ENCODE data around the gene AOC3. TPM values are rescaled to one million over a fixed set of nuclear protein-coding genes. Genes with fewer than 3 reads are reported as not detected.
"Not testable (repeated sequence)": the region's sequence is repeated elsewhere in the genome, so short reads cannot be mapped to it uniquely, and the experiment has no call there.

Gene AOC3
- total and polyA plus RNA-seq, 4 donors = 2.0 to 18.2 (median 4.7) TPM

DNA sequence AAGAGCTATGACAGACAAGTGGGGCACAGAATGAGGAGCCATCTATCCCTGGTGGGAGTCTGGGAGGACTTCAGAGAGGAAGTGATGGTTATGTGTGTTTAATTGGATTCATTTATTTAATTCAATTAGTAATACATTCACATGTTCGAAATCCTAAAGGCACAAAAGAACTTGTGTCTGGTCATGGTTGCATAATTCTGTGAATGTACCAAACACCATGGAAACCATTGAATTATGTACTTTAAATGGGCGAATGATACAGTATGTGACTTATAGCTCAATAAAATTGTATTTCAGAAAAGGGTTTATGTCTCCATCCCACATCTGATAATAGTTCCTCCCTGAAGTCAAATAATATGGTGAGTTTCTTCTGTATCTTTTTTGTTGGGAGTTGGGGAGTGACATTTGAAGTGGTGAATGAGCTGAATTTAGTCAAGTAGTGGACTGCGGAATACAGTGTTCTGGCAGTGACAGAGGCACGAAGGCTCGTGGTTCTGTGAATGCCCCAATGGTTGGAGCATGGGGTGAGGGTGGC is 29.8 kb downstream of the AOC3 start:
- Histone ChIP-seq H3K9me3 (ENCODE audit: control insufficient read depth in 4 of 4, low read length in 3 of 4) (no peaks in the 10 kb centered on the region), H3K27me3 (ENCODE audit: control insufficient read depth in 4 of 4, insufficient read depth in 4 of 4, low read length in 3 of 4) (no peaks in the 10 kb centered on the region), H3K4me1 (ENCODE audit: control insufficient read depth in 4 of 4, insufficient read depth in 4 of 4, low read length in 3 of 4) (peaks cover 1 to 43% (median 26%) of the 10 kb centered on the region in 4 donors), H3K4me3 (ENCODE audit: low read depth in 1 of 3, low read length in 3 of 3) (no peak overlapping the region), H3K27ac (ENCODE audit: low read depth in 1 of 2, low read length in 2 of 2) (peak overlapping the region in 1 of 2 donors; percentile 33), H3K36me3 (ENCODE audit: control insufficient read depth in 4 of 4, insufficient read depth in 3 of 4, low read depth in 1 of 4, low read length in 3 of 4) (peaks cover 0 to 3% (median 1%) of the 10 kb centered on the region in 4 donors), H3K9ac (ENCODE audit: low read depth in 1 of 2, low read length in 2 of 2) (no peak overlapping the region)
- no peak for DNase-seq (ENCODE audit: low spot score)
- TF ChIP-seq, protein P1, sequence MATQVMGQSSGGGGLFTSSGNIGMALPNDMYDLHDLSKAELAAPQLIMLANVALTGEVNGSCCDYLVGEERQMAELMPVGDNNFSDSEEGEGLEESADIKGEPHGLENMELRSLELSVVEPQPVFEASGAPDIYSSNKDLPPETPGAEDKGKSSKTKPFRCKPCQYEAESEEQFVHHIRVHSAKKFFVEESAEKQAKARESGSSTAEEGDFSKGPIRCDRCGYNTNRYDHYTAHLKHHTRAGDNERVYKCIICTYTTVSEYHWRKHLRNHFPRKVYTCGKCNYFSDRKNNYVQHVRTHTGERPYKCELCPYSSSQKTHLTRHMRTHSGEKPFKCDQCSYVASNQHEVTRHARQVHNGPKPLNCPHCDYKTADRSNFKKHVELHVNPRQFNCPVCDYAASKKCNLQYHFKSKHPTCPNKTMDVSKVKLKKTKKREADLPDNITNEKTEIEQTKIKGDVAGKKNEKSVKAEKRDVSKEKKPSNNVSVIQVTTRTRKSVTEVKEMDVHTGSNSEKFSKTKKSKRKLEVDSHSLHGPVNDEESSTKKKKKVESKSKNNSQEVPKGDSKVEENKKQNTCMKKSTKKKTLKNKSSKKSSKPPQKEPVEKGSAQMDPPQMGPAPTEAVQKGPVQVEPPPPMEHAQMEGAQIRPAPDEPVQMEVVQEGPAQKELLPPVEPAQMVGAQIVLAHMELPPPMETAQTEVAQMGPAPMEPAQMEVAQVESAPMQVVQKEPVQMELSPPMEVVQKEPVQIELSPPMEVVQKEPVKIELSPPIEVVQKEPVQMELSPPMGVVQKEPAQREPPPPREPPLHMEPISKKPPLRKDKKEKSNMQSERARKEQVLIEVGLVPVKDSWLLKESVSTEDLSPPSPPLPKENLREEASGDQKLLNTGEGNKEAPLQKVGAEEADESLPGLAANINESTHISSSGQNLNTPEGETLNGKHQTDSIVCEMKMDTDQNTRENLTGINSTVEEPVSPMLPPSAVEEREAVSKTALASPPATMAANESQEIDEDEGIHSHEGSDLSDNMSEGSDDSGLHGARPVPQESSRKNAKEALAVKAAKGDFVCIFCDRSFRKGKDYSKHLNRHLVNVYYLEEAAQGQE (IDR thresholded peaks at IDR 0.05) = no peak
- TF ChIP-seq, protein P2, sequence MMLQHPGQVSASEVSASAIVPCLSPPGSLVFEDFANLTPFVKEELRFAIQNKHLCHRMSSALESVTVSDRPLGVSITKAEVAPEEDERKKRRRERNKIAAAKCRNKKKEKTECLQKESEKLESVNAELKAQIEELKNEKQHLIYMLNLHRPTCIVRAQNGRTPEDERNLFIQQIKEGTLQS (IDR thresholded peaks at IDR 0.05) = no peak
- no peak for TF ChIP-seq FOXA1 (IDR thresholded peaks at IDR 0.05)
- no peak for TF ChIP-seq YY1 (IDR thresholded peaks at IDR 0.05)
- TF ChIP-seq JUND (IDR thresholded peaks at IDR 0.05) = no peak
- TF ChIP-seq NR2F2 (IDR thresholded peaks at IDR 0.05) = no peak
- no peak for TF ChIP-seq RXRA (IDR thresholded peaks at IDR 0.05)
- TF ChIP-seq, protein P3, sequence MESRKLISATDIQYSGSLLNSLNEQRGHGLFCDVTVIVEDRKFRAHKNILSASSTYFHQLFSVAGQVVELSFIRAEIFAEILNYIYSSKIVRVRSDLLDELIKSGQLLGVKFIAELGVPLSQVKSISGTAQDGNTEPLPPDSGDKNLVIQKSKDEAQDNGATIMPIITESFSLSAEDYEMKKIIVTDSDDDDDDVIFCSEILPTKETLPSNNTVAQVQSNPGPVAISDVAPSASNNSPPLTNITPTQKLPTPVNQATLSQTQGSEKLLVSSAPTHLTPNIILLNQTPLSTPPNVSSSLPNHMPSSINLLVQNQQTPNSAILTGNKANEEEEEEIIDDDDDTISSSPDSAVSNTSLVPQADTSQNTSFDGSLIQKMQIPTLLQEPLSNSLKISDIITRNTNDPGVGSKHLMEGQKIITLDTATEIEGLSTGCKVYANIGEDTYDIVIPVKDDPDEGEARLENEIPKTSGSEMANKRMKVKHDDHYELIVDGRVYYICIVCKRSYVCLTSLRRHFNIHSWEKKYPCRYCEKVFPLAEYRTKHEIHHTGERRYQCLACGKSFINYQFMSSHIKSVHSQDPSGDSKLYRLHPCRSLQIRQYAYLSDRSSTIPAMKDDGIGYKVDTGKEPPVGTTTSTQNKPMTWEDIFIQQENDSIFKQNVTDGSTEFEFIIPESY (IDR thresholded peaks at IDR 0.05) = no peak
- TF ChIP-seq HNF4G (IDR thresholded peaks at IDR 0.05) = no peak
- TF ChIP-seq, protein P4, sequence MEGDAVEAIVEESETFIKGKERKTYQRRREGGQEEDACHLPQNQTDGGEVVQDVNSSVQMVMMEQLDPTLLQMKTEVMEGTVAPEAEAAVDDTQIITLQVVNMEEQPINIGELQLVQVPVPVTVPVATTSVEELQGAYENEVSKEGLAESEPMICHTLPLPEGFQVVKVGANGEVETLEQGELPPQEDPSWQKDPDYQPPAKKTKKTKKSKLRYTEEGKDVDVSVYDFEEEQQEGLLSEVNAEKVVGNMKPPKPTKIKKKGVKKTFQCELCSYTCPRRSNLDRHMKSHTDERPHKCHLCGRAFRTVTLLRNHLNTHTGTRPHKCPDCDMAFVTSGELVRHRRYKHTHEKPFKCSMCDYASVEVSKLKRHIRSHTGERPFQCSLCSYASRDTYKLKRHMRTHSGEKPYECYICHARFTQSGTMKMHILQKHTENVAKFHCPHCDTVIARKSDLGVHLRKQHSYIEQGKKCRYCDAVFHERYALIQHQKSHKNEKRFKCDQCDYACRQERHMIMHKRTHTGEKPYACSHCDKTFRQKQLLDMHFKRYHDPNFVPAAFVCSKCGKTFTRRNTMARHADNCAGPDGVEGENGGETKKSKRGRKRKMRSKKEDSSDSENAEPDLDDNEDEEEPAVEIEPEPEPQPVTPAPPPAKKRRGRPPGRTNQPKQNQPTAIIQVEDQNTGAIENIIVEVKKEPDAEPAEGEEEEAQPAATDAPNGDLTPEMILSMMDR (IDR thresholded peaks at IDR 0.05; ENCODE audit: low read depth, low read length, missing input control) = no peak
- TF ChIP-seq TAF1 (conservative IDR thresholded peaks at IDR 0.05) = no peak
- no peak for TF ChIP-seq RAD21 (IDR thresholded peaks at IDR 0.05)
- WGBS = 67% methylated on average over 5 of the region's 5 CpGs

DNA sequence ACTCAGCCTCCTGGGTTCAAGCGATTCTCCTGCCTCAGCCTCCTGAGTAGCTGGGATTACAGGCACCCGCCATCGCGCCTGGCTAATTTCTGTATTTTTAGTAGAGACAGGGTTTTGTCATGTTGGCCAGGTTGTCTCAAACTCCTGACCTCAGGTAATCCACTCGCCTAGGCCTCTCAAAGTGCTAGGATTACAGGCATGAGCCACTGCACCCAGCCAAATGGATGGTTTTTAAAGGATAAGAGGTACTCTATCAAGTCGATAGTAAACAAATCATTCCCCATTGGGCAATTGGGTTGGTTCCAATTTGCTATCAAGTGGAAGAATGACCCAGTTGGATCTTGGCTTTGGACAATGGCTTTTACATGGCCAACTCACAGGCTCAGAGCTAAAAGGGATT is 30.7 kb downstream of the AOC3 start:
- not testable (repeated sequence) for H3K27me3 ChIP-seq (ENCODE audit: control insufficient read depth in 4 of 4, insufficient read depth in 4 of 4, low read length in 3 of 4); DNase-seq (ENCODE audit: low spot score); H3K9me3 ChIP-seq (ENCODE audit: control insufficient read depth in 4 of 4, low read length in 3 of 4); H3K36me3 ChIP-seq (ENCODE audit: control insufficient read depth in 4 of 4, insufficient read depth in 3 of 4, low read depth in 1 of 4, low read length in 3 of 4); H3K4me3 ChIP-seq (ENCODE audit: low read depth in 1 of 3, low read length in 3 of 3); H3K27ac ChIP-seq (ENCODE audit: low read depth in 1 of 2, low read length in 2 of 2); H3K9ac ChIP-seq (ENCODE audit: low read depth in 1 of 2, low read length in 2 of 2)
- peaks cover 3 to 47% (median 32%) of the 10 kb centered on the region in 4 donors for H3K4me1 ChIP-seq (ENCODE audit: control insufficient read depth in 4 of 4, insufficient read depth in 4 of 4, low read length in 3 of 4)
- WGBS = 73% methylated on average over 6 of the region's 6 CpGs
- TF ChIP-seq RXRA (IDR thresholded peaks at IDR 0.05) = peak in 1 of 2 donors; percentile 28

Measured in liver (tissue), 9 donors.